ENCODE measurements around the gene DYNLRB1.
A peak's percentile ranks its signal among the peaks of the same experiment; 100 is the strongest.

The DYNLRB1 gene

GRCh38 chr20:34558320-34559218 is 42.3 kb downstream of the DYNLRB1 start, which contains the start of gene MAP1LC3A:
Gene MAP1LC3A (plus strand): TSS chr20:34558718. CDS start chr20:34558869, 151 bp downstream.
- peak; percentile 97 for DNase-seq (ENCODE audit: low read depth)

- no peak for DNase-seq (ENCODE audit: low read depth)
Measured at GRCh38 chr20:34559311-34560140, 43.3 kb downstream of the DYNLRB1 start.

DNA sequence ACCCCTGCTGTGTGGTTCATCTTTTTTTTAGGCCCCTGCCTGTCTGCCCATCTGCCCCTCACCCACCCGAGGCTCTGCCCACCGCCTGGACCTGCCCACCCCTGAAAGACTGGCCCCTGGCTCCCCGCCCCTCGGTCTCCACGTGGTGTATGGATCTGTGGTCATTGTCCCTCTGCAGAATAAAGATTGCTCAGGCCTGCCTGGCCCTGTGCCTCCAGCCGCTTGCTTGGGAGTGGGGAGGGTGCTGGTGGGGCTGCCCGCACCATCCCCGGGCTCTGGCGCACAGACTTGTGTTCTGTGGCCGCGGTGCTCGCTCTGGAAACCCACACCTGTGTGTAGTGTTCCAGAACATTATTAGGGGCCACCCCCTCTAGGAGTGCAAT is 43.9 kb downstream of the DYNLRB1 start:
- no peak for DNase-seq (ENCODE audit: low read depth)

GRCh38 chr20:34560614-34561013 is 44.4 kb downstream of the DYNLRB1 start:
- no peak for DNase-seq (ENCODE audit: low read depth)

- DNase-seq (ENCODE audit: low read depth): no peak
Measured at GRCh38 chr20:34561661-34562060, 45.4 kb downstream of the DYNLRB1 start.

DNA sequence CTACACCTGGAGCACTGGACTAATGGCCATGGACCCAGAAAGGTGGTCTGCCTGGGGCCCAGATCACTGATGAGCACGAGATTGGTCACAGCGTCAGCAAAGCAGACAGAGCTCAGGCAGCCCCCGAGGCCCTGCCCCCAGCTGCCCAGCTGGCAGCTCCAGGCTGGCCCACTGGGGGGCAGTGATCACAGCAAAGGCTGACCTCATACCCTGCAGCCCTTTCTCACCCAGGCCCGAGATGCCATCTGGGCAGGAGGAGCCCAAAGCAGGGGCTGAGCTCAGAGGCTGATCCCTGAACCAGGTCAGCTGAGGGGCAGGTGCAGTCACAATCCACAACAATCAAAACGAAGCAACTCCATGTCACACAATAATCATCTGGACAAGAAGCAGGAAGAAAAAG is 46.4 kb downstream of the DYNLRB1 start:
- no peak for DNase-seq (ENCODE audit: low read depth)

GRCh38 chr20:34564833-34565232 is 48.6 kb downstream of the DYNLRB1 start:
- no peak for DNase-seq (ENCODE audit: low read depth)

GRCh38 chr20:34566978-34567891 is 51.0 kb downstream of the DYNLRB1 start:
- no peak for DNase-seq (ENCODE audit: low read depth)

DNA sequence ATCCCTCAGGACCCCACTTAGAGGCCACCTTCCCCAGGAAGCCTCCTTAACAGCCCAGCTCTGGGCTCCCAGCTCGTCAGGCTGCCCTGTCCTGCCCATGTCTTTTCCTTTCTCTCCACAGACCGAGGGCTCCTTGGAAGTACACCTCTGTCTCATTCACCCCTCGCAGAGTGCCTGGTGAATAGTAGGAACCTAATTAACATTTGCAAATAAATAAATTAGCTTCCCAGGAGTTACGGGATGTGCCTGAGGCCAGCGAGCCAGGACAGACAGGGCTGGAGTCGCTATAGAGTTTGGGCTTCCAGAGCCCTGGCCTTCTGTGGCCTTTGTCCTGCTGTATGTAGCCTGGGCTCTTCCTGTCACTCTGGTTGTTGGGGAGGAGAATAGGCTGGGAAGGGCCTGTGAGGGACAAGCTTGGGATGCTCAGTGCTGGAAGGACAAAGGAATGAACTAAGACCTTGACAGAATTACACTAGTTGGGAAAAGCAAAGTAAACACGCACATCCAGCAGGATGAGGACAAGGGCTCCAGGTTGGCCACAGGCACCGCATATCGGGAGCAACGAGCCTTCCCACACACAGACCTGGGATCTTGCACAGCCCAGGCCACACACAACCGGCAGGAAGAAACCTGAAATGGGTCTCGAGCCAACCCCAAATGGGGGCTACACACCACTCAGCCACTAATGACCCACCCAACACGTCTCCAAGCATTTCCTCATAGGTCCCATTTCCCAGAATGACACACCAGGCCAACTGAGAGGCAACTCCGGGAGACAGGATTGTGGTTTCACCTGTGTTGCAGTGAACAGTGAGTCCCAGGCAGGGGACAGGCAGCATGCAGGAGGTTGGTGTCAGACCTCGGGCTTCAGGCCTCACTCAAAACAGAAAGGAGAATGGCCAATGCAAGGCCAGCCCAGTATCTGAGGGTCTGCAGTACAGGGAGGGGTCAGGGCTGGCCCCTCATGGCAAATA is 52.0 kb downstream of the DYNLRB1 start:
- no peak for DNase-seq (ENCODE audit: low read depth)

- no peak for DNase-seq (ENCODE audit: low read depth)
Measured at GRCh38 chr20:34569598-34569997, 53.4 kb downstream of the DYNLRB1 start.

- no peak for DNase-seq (ENCODE audit: low read depth)
Measured at GRCh38 chr20:34570859-34571306, 54.7 kb downstream of the DYNLRB1 start.

- DNase-seq (ENCODE audit: low read depth): no peak
Measured at GRCh38 chr20:34571753-34572152, 55.5 kb downstream of the DYNLRB1 start.

GRCh38 chr20:34573541-34574300 is 57.5 kb downstream of the DYNLRB1 start:
- no peak for DNase-seq (ENCODE audit: low read depth)

DNA sequence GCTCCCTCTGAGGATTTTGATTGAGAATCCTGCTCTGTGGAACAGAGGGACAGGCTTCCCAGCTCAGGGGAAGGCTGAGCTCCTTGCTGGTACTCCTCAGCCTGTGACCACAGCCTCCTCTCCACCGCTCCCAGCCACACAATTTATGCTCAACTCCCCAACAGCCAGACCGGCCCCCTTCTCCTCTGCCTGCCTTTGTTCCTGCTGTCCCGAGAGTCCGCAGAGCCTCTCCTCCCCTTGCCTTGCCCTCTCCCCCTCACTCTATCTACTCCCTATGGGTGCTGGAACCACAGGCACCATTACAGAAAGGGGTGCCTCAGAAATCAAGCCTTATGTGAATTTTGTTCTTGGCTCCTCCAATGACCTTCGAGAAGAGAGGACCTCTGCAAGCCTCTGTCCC is 58.2 kb downstream of the DYNLRB1 start:
- DNase-seq (ENCODE audit: low read depth): no peak

- no peak for DNase-seq (ENCODE audit: low read depth)
Measured at GRCh38 chr20:34574861-34575260, 58.6 kb downstream of the DYNLRB1 start.

DNA sequence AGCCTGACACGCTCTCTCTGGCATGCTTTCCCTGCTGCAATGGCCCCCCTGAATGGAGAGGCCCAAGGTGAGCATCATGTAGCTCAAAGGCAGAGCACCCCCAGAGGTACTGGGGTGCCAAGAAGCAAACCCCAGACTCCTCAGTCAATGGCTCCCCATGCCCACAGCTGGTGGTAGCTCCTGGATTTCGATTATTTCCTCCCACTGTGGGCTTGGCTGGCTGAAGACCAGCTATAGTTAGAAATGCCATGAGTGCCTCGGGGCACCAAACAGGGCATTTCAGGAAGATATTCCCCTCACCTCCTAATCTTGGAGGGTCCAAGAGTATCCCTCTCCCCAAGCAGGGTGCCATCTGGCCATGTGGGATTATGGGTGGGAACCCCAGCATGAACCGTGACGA is 59.0 kb downstream of the DYNLRB1 start:
- DNase-seq (ENCODE audit: low read depth): no peak

DNA sequence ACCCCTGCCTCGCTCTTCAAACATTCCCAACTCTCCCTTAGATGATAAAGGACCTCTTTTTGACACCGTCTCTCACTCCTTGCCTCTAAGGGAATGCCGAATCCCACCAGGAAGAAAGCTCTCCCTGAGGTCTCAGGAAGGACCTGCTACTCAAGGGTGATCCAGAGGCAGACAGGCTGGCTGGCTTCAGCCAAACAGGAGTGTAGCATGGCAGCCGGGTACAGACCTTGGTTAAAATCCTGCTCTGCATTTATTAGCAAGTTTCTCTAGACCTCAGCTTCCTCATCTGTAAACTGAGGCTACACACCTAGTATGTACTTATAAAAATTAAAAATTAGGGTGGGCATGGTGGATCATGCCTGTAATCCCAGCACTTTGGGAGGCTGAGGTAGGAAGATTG is 59.5 kb downstream of the DYNLRB1 start:
- DNase-seq (ENCODE audit: low read depth): no peak

GRCh38 chr20:34577061-34577460 is 60.8 kb downstream of the DYNLRB1 start:
- no peak for DNase-seq (ENCODE audit: low read depth)

DNA sequence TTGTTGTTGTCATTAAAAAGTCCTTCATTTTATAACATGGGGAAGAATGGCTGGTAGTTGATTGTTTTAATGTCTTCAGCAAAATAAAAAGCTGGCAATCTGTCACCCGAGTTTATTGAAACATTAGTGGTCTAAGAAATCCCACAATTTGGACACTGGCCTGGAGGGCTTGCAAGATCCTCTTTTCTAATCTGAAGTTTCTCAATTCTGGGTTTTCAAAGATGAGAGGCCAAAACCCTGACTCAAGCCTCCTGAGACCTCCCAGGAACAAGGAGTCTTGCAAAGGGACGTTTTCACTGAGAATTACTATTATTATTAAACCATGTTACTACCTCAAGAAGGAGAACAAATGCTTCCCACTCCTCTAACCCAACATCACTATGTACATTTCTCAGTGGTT is 61.8 kb downstream of the DYNLRB1 start:
- no peak for DNase-seq (ENCODE audit: low read depth)

GRCh38 chr20:34578521-34578920 is 62.3 kb downstream of the DYNLRB1 start:
- no peak for DNase-seq (ENCODE audit: low read depth)

All from T follicular helper cell (primary cell).